Caco-2 (cell line): ENCODE measurements around the gene SFXN3. TPM values are rescaled to one million over a fixed set of nuclear protein-coding genes. Genes with fewer than 3 reads are reported as not detected.

Source experiments
- BruUV-seq: library from RNA; stranded (reverse); fragments of 400-500 nt; replicated peaks from 2 replicates; lab custom pipeline; 2021; lab: Mats Ljungman, UMichigan
- CTCF ChIA-PET: fragments of 300-600 bp; sonication (Branson Sonifier 250); formaldehyde crosslinking; loops from one replicate; lab custom pipeline; 2022; ENCODE audit warnings: antibody characterized with exemption; lab: Charles Lee
- POLR2A ChIA-PET: fragments of 300-600 bp; sonication (Branson Sonifier 250); formaldehyde crosslinking; loops from one replicate; lab custom pipeline; 2022; ENCODE audit warnings: antibody characterized with exemption; lab: Charles Lee
- DNase-seq, 2 experiments: peaks; one replicate each; pipeline versions ENCODE4 v3.0.0 to v3.0.0-alpha.2; 2020 to 2022
- H3K27me3 ChIP-seq: replicated peaks from 2 replicates; pipeline ENCODE4 v1.6.0; 2011; ENCODE audit warnings: low read length; ENCODE audit not compliant: control insufficient read depth, insufficient read depth
- H3K36me3 ChIP-seq: 2 replicates; pipeline ENCODE4 v1.5.1; 2011; ENCODE audit warnings: low read length; ENCODE audit not compliant: control insufficient read depth, insufficient read depth
- H3K4me1 ChIP-seq: fragments of 250-450 bp; sonication (Bioruptor Pico); 2 replicates; pipeline ENCODE4 v1.5.1; 2020; ENCODE audit warnings: mild to moderate bottlenecking
- H3K4me3 ChIP-seq: 2 replicates; pipeline ENCODE4 v1.5.1; 2011; ENCODE audit warnings: low read depth, mild to moderate bottlenecking, control low read depth, low read length
- H3K9me3 ChIP-seq: fragments of 250-450 bp; sonication (Bioruptor Pico); 2 replicates; pipeline ENCODE4 v1.5.1; 2020; ENCODE audit warnings: mild to moderate bottlenecking, moderate library complexity
- H3K27ac Mint-ChIP-seq: one replicate; pipeline ENCODE4 v1.8.0; 2022; ENCODE audit warnings: mixed read lengths; ENCODE audit not compliant: unreplicated experiment
- H3K27me3 Mint-ChIP-seq: one replicate; pipeline ENCODE4 v1.8.0; 2022; ENCODE audit warnings: mixed read lengths; ENCODE audit not compliant: insufficient read depth, unreplicated experiment
- H3K36me3 Mint-ChIP-seq: one replicate; pipeline ENCODE4 v1.8.0; 2022; ENCODE audit warnings: mild to moderate bottlenecking, mixed read lengths; ENCODE audit not compliant: insufficient read depth, unreplicated experiment
- H3K4me1 Mint-ChIP-seq: one replicate; pipeline ENCODE4 v1.8.0; 2022; ENCODE audit warnings: low read depth, mixed read lengths; ENCODE audit not compliant: unreplicated experiment
- H3K4me3 Mint-ChIP-seq: one replicate; pipeline ENCODE4 v1.8.0; 2022; ENCODE audit warnings: mild to moderate bottlenecking, moderate library complexity, mixed read lengths; ENCODE audit not compliant: unreplicated experiment
- H3K9me3 Mint-ChIP-seq: one replicate; pipeline ENCODE4 v1.8.0; 2022; ENCODE audit warnings: mixed read lengths; ENCODE audit not compliant: unreplicated experiment
- intact Hi-C: fragments of 100-400 bp; cut with micrococcal nuclease; formaldehyde crosslinking; loops from one replicate; pipeline ENCODE4 v1.10.0; 2022; ENCODE audit not compliant: unreplicated experiment
- total RNA-seq: library from RNA; stranded (reverse); gene quantifications from 2 replicates; pipeline ENCODE4 v1.2.3, GENCODE V29; 2022
- TF ChIP-seq, protein P1 (sequence below), 2 experiments: fragments of 200-600 bp in 1 of 2; IDR thresholded peaks; 1 replicate in 1 of 2; 2 replicates in 1 of 2; pipeline versions ENCODE4 v1.5.1 to v1.8.0; 2011 to 2022; ENCODE audit warnings: antibody characterized with exemption in 1 of 2, control low read depth in 1 of 2, inconsistent platforms in 1 of 2, low read depth in 1 of 2, low read length in 1 of 2, mild to moderate bottlenecking in 1 of 2, moderate library complexity in 1 of 2; ENCODE audit not compliant: insufficient read depth in 1 of 2, severe bottlenecking in 1 of 2, unreplicated experiment in 1 of 2

The SFXN3 gene
- total RNA-seq, 1 experiment from 2014 or later, result 23.4 TPM

DNA sequence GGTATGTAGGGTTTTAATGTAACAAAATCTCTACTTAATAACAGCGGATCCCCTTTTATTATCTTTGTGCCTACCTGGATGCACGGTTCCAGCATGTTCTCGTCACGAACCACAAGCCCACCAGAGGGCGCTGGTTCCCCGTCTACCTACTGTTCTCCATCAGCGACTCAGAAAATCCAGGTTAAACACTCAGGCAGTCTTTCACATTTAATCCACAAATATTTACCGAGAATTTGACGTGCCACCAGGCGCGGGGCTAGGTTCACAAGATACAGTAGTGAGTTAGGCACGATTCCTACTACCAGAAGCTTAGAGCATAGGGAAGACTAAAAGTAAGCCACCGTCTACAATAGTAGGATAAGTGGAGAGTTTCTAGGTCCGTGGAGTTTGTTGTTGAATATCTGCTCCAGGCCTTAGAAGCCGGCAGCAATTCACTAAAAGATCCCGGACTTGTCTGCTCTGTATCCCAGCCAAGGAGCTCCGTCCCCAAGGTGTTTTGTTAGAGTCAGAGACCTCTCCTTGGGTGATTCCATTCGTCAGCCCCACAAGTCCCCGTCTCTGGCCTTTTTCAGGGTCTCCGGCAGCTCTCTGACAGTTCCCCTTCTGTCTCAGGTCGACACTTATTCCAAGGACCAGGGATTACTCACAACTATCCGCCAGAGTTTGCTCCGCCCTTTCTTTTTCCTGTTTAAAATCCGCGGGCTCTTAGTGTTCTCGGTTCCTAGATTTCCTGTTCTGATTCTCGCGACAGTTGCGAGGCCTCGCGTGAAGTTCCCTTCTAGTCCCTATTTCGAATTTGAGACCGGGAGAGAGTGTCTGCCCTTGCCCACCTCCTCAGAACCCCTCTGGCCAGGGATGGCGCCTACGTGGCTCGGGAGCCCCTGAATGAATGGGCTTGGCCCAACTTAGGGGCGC is 29.3 kb downstream of the SFXN3 start:
- Mint-ChIP-seq H3K4me3 (peak overlapping the region; percentile 98), H3K27ac (peak overlapping the region; percentile 99), H3K27me3 (no peaks in the 10 kb centered on the region), H3K9me3 (no peaks in the 10 kb centered on the region), H3K4me1 (peaks cover 22% of the 10 kb centered on the region), H3K36me3 (peaks cover 35% of the 10 kb centered on the region)
- ChIA-PET POLR2A (interaction anchor here (0.5 to 1.5 kb wide), 8 partner anchors 10 to 233 kb away, joined by 3 to 14 read pairs (median 6); partner anchors contain the start of gene LZTS2), CTCF (interaction anchor here (0.6 to 3.5 kb wide), 12 partner anchors 12 to 109 kb away, joined by 3 to 33 read pairs (median 4); partner anchors contain the start of genes PDZD7, SFXN3 and TLX1)
- Histone ChIP-seq H3K4me1 (peaks cover 32% of the 10 kb centered on the region), H3K36me3 (no peaks in the 10 kb centered on the region; the same call in 1 of the 2 replicates), H3K4me3 (peak overlapping the region; percentile 76), H3K9me3 (no peaks in the 10 kb centered on the region), H3K27me3 (no peaks in the 10 kb centered on the region)
- TF ChIP-seq, protein P1, sequence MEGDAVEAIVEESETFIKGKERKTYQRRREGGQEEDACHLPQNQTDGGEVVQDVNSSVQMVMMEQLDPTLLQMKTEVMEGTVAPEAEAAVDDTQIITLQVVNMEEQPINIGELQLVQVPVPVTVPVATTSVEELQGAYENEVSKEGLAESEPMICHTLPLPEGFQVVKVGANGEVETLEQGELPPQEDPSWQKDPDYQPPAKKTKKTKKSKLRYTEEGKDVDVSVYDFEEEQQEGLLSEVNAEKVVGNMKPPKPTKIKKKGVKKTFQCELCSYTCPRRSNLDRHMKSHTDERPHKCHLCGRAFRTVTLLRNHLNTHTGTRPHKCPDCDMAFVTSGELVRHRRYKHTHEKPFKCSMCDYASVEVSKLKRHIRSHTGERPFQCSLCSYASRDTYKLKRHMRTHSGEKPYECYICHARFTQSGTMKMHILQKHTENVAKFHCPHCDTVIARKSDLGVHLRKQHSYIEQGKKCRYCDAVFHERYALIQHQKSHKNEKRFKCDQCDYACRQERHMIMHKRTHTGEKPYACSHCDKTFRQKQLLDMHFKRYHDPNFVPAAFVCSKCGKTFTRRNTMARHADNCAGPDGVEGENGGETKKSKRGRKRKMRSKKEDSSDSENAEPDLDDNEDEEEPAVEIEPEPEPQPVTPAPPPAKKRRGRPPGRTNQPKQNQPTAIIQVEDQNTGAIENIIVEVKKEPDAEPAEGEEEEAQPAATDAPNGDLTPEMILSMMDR (IDR thresholded peaks at IDR 0.05; ENCODE audit: insufficient read depth in 1 of 2, low read depth in 1 of 2, low read length in 1 of 2, severe bottlenecking in 1 of 2, unreplicated experiment in 1 of 2), result peak; percentile 89 to 90
- intact Hi-C loops, result loop anchor here (1.0 to 2.0 kb wide), 4 partner anchors 8 to 82 kb away; no protein-coding TSS in a partner anchor
- BruUV-seq, result TSS peak; percentile 80
- DNase-seq, result peak; percentile 91 to 94

DNA sequence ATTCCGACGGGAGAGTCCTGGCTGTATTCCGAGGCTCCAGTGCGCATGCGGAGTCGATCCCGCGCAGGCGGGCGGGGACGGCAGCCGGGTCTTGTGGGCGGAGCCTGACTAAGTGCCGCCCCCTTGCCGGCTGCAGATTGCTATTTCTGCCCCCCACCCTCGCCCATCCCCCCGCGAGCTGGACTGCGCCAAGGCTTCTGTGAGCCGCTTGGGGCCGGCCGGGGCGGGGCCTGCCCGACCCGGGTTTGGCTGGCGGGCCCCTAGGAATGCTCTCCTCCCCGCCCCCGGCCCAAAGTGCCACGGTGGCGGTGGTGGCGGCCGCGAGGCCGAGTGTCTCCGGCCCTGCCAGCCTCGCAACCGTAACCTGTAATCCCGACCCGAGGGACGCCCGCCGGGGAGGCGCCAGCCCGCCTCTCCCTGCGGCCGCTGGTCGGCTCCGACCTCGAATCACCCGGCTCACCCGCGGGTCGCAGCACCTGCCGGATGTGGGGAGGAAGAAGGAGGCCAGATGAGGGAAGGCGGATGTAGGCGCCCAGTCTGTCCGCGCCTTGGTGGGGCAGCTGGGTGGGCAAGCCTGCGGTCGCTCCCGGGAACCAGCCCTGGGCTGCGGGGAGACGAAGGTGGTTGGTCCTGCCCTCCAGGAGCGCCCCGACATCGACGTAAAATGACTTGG is 30.1 kb downstream of the SFXN3 start:
- peak; percentile 98 to 99 for DNase-seq

More for the DNA sequence above, 30.1 kb downstream of the SFXN3 start:
- Mint-ChIP-seq H3K4me3 (peak overlapping the region; percentile 98), H3K27me3 (no peaks in the 10 kb centered on the region), H3K27ac (peak overlapping the region; percentile 99), H3K9me3 (no peaks in the 10 kb centered on the region), H3K4me1 (peaks cover 22% of the 10 kb centered on the region), H3K36me3 (peaks cover 37% of the 10 kb centered on the region)
- POLR2A ChIA-PET, result interaction anchor here (0.5 to 2.6 kb wide), 17 partner anchors 9 to 1944 kb away, joined by 3 to 24 read pairs (median 4); partner anchors contain the start of genes LZTS2, PDZD7, SCD and SFXN3
- no TSS peak for BruUV-seq
- Histone ChIP-seq H3K36me3 (no peaks in the 10 kb centered on the region; the same call in 1 of the 2 replicates), H3K9me3 (no peaks in the 10 kb centered on the region), H3K4me3 (peak overlapping the region; percentile 76), H3K4me1 (peaks cover 37% of the 10 kb centered on the region), H3K27me3 (no peaks in the 10 kb centered on the region)
- intact Hi-C loops, result loop anchor here (1.0 to 2.0 kb wide), 4 partner anchors 7 to 81 kb away; no protein-coding TSS in a partner anchor
- CTCF ChIA-PET, result interaction anchor here (0.6 to 3.5 kb wide), 17 partner anchors 11 to 485 kb away, joined by 3 to 33 read pairs (median 5); partner anchors contain the start of genes PDZD7, SFXN3 and TLX1
- TF ChIP-seq, protein P1 (IDR thresholded peaks at IDR 0.05; ENCODE audit: insufficient read depth in 1 of 2, low read depth in 1 of 2, low read length in 1 of 2, severe bottlenecking in 1 of 2, unreplicated experiment in 1 of 2), result no peak
